SH-SY5Y (cell line): ENCODE measurements around the gene SLC9A1.

Experiments used
- GATA2 ChIP-seq: IDR thresholded peaks from 2 replicates; pipeline ENCODE4 v1.6.1; 2011; ENCODE audit warnings: mild to moderate bottlenecking, low read depth, low read length
- GATA3 ChIP-seq: IDR thresholded peaks from 2 replicates; pipeline ENCODE4 v1.6.1; 2011; ENCODE audit warnings: low read depth, mild to moderate bottlenecking, low read length, moderate library complexity

- TF ChIP-seq GATA2 = no peak
- TF ChIP-seq GATA3 = no peak
Observed at GRCh38 chr1:27057801-27058625, 96.9 kb downstream of the SLC9A1 start.
